HepG2 (cell line): ENCODE results near the gene ELF2. TPM values are rescaled to one million over a fixed set of nuclear protein-coding genes. Genes with fewer than 3 reads are reported as not detected.

Source experiments
- ARNT2 ChIP-seq: sonication (generic); formaldehyde crosslinking; IDR thresholded peaks from 2 replicates; pipeline ENCODE4 v1.8.0; 2022; ENCODE audit warnings: mild to moderate bottlenecking, low read depth, missing genetic modification reagents, moderate library complexity
- ESRRA ChIP-seq: sonication (generic); formaldehyde crosslinking; IDR thresholded peaks from 2 replicates; pipeline ENCODE4 v1.5.1; 2020; ENCODE audit warnings: mild to moderate bottlenecking, low read depth, missing genetic modification reagents
- GABPA ChIP-seq, 2 experiments: IDR thresholded peaks; 2 replicates each; pipeline ENCODE4 v1.6.1; 2011 to 2016; ENCODE audit warnings: low read depth in 2 of 2, low read length in 1 of 2, missing biosample characterization in 1 of 2, missing genetic modification characterization in 1 of 2
- HNF4A ChIP-seq: sonication (generic); formaldehyde crosslinking; IDR thresholded peaks from 2 replicates; pipeline ENCODE4 v1.4.0; 2020; ENCODE audit warnings: missing genetic modification reagents
- MAF1 ChIP-seq: sonication (generic); formaldehyde crosslinking; IDR thresholded peaks from 2 replicates; pipeline ENCODE4 v1.5.0; 2020; ENCODE audit warnings: missing genetic modification reagents, borderline replicate concordance
- MEF2D ChIP-seq: sonication (generic); formaldehyde crosslinking; IDR thresholded peaks from 2 replicates; pipeline ENCODE4 v1.5.1; 2020; ENCODE audit warnings: mild to moderate bottlenecking, missing genetic modification reagents
- NFE2L2 ChIP-seq: fragments of 150-350 bp; IDR thresholded peaks from 2 replicates; pipeline ENCODE4 v1.6.1; 2014; ENCODE audit warnings: low read length
- PAX8 ChIP-seq: sonication (generic); formaldehyde crosslinking; IDR thresholded peaks from 2 replicates; pipeline ENCODE4 v1.8.0; 2022; ENCODE audit warnings: mild to moderate bottlenecking, missing genetic modification reagents, borderline replicate concordance
- ZFP90 ChIP-seq: sonication (generic); formaldehyde crosslinking; IDR thresholded peaks from 2 replicates; pipeline ENCODE4 v1.8.0; 2022; ENCODE audit warnings: missing genetic modification reagents, mild to moderate bottlenecking, inconsistent platforms, borderline replicate concordance
- ZNF432 ChIP-seq: sonication (generic); formaldehyde crosslinking; IDR thresholded peaks from 2 replicates; pipeline ENCODE4 v1.5.0; 2020; ENCODE audit warnings: missing genetic modification reagents, mild to moderate bottlenecking, borderline replicate concordance
- ZNF598 ChIP-seq: sonication (generic); formaldehyde crosslinking; IDR thresholded peaks from 2 replicates; pipeline ENCODE4 v1.5.1; 2020; ENCODE audit warnings: mild to moderate bottlenecking, missing genetic modification reagents, borderline replicate concordance
- ZNF678 ChIP-seq: sonication (generic); formaldehyde crosslinking; IDR thresholded peaks from 2 replicates; pipeline ENCODE4 v1.4.0; 2020; ENCODE audit warnings: mild to moderate bottlenecking, missing genetic modification reagents
- ZNF724P ChIP-seq: sonication (generic); formaldehyde crosslinking; IDR thresholded peaks from 2 replicates; pipeline ENCODE4 v1.8.0; 2022; ENCODE audit warnings: missing genetic modification reagents, borderline replicate concordance
- ZNF773 ChIP-seq: sonication (generic); formaldehyde crosslinking; IDR thresholded peaks from 2 replicates; pipeline ENCODE4 v1.4.0; 2020; ENCODE audit warnings: missing genetic modification reagents, borderline replicate concordance
- polyA plus RNA-seq, 8 experiments: library from polyadenylated mRNA; depleted of rRNA in 3 of 8; stranded (reverse) in 7 of 8; unstranded in 1 of 8; fragments of >200 nt; fragmentation: Illumina TruSeq in 4 of 8; extraction: Trizol in 4 of 8; gene quantifications; 2 replicates each; pipeline versions ENCODE4 v1.2.1 to v1.2.3, GENCODE V29; 2011 to 2016; ENCODE audit warnings: low read depth in 4 of 8, missing spikeins in 1 of 8, mixed read lengths in 1 of 8; ENCODE audit not compliant: insufficient read depth in 1 of 8
- total RNA-seq, 5 experiments: library from RNA; depleted of rRNA; stranded (reverse); fragments of >200 nt; fragmentation: Illumina TruSeq; extraction: Trizol; gene quantifications; 2 replicates each; pipeline ENCODE4 v1.2.3, GENCODE V29; 2016; ENCODE audit warnings: low read depth in 1 of 5
- TF ChIP-seq, protein P1 (sequence below): sonication (generic); formaldehyde crosslinking; IDR thresholded peaks from 2 replicates; pipeline ENCODE4 v1.5.0; 2020; ENCODE audit warnings: mild to moderate bottlenecking, missing genetic modification reagents
- TF ChIP-seq, protein P2 (sequence below): sonication (generic); formaldehyde crosslinking; IDR thresholded peaks from 2 replicates; pipeline ENCODE4 v1.4.0; 2020; ENCODE audit warnings: missing genetic modification reagents
- TF ChIP-seq, protein P3 (sequence below): sonication (generic); formaldehyde crosslinking; IDR thresholded peaks from 2 replicates; pipeline ENCODE4 v1.8.0; 2022; ENCODE audit warnings: mild to moderate bottlenecking, missing genetic modification reagents
- TF ChIP-seq, protein P4 (sequence below): sonication (generic); formaldehyde crosslinking; IDR thresholded peaks from 2 replicates; pipeline ENCODE4 v1.5.1; 2020; ENCODE audit warnings: mild to moderate bottlenecking, missing genetic modification reagents, moderate library complexity

ELF2 gene
- total and polyA plus RNA-seq, 2 of the 13 experiments (the other 11 are each of a cell fraction or from before 2014, with no cell fraction given), result 28.6 to 35.4 TPM

DNA sequence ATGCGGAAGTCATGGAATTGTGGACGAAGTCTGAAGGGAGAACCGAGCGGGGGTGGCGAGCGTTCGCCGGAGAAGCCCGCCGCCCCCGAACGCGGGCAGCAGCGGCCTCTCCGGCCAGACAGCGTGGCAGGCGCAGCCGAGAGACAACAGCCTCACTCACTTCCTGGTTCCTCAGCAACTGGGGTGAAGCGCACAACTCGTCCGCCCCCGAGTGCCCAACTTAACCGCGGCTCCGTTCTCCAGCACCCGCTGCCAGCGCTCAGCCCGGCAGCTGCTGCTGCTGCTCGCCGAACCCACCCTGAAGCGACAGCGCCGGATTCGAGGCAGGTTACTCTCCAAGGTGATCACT, 93.4 kb downstream of the ELF2 start (continued):
- TF ChIP-seq, protein P1, sequence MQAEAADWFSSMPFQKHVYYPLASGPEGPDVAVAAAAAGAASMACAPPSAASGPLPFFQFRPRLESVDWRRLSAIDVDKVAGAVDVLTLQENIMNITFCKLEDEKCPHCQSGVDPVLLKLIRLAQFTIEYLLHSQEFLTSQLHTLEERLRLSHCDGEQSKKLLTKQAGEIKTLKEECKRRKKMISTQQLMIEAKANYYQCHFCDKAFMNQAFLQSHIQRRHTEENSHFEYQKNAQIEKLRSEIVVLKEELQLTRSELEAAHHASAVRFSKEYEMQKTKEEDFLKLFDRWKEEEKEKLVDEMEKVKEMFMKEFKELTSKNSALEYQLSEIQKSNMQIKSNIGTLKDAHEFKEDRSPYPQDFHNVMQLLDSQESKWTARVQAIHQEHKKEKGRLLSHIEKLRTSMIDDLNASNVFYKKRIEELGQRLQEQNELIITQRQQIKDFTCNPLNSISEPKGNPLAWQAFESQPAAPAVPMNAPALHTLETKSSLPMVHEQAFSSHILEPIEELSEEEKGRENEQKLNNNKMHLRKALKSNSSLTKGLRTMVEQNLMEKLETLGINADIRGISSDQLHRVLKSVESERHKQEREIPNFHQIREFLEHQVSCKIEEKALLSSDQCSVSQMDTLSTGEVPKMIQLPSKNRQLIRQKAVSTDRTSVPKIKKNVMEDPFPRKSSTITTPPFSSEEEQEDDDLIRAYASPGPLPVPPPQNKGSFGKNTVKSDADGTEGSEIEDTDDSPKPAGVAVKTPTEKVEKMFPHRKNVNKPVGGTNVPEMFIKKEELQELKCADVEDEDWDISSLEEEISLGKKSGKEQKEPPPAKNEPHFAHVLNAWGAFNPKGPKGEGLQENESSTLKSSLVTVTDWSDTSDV (CRISPR knock-in tag), result no peak
- TF ChIP-seq, protein P2, sequence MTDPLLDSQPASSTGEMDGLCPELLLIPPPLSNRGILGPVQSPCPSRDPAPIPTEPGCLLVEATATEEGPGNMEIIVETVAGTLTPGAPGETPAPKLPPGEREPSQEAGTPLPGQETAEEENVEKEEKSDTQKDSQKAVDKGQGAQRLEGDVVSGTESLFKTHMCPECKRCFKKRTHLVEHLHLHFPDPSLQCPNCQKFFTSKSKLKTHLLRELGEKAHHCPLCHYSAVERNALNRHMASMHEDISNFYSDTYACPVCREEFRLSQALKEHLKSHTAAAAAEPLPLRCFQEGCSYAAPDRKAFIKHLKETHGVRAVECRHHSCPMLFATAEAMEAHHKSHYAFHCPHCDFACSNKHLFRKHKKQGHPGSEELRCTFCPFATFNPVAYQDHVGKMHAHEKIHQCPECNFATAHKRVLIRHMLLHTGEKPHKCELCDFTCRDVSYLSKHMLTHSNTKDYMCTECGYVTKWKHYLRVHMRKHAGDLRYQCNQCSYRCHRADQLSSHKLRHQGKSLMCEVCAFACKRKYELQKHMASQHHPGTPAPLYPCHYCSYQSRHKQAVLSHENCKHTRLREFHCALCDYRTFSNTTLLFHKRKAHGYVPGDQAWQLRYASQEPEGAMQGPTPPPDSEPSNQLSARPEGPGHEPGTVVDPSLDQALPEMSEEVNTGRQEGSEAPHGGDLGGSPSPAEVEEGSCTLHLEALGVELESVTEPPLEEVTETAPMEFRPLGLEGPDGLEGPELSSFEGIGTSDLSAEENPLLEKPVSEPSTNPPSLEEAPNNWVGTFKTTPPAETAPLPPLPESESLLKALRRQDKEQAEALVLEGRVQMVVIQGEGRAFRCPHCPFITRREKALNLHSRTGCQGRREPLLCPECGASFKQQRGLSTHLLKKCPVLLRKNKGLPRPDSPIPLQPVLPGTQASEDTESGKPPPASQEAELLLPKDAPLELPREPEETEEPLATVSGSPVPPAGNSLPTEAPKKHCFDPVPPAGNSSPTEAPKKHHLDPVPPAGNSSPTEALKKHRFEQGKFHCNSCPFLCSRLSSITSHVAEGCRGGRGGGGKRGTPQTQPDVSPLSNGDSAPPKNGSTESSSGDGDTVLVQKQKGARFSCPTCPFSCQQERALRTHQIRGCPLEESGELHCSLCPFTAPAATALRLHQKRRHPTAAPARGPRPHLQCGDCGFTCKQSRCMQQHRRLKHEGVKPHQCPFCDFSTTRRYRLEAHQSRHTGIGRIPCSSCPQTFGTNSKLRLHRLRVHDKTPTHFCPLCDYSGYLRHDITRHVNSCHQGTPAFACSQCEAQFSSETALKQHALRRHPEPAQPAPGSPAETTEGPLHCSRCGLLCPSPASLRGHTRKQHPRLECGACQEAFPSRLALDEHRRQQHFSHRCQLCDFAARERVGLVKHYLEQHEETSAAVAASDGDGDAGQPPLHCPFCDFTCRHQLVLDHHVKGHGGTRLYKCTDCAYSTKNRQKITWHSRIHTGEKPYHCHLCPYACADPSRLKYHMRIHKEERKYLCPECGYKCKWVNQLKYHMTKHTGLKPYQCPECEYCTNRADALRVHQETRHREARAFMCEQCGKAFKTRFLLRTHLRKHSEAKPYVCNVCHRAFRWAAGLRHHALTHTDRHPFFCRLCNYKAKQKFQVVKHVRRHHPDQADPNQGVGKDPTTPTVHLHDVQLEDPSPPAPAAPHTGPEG (CRISPR knock-in tag), result peak; percentile 42; the same call in 1 of the 2 replicates
- TF ChIP-seq ZNF724P, result peak; percentile 34; the same call in 1 of the 2 replicates
- TF ChIP-seq ZNF598 (CRISPR knock-in tag), result 0 out of 2 replicates have a peak, but pooled peaks have one; percentile 34
- 0 out of 2 replicates have a peak, but pooled peaks have one; percentile 34 for TF ChIP-seq MEF2D (CRISPR knock-in tag)
- TF ChIP-seq GABPA (IDR thresholded peaks at IDR 0.05; ENCODE audit: low read depth, low read length), result 0 out of 2 replicates have a peak, but pooled peaks have one; percentile 18
- TF ChIP-seq GABPA (CRISPR knock-in tag; IDR thresholded peaks at IDR 0.05; ENCODE audit: low read depth), result no peak
- peak; percentile 37; the same call in 1 of the 2 replicates for TF ChIP-seq ZNF678 (CRISPR knock-in tag)
- peak; percentile 68; the same call in 1 of the 2 replicates for TF ChIP-seq MAF1 (CRISPR knock-in tag)
- TF ChIP-seq ESRRA (CRISPR knock-in tag), result no peak
- TF ChIP-seq ZNF432 (CRISPR knock-in tag), result no peak
- TF ChIP-seq HNF4A, result 0 out of 2 replicates have a peak, but pooled peaks have one; percentile 6
- TF ChIP-seq, protein P3, sequence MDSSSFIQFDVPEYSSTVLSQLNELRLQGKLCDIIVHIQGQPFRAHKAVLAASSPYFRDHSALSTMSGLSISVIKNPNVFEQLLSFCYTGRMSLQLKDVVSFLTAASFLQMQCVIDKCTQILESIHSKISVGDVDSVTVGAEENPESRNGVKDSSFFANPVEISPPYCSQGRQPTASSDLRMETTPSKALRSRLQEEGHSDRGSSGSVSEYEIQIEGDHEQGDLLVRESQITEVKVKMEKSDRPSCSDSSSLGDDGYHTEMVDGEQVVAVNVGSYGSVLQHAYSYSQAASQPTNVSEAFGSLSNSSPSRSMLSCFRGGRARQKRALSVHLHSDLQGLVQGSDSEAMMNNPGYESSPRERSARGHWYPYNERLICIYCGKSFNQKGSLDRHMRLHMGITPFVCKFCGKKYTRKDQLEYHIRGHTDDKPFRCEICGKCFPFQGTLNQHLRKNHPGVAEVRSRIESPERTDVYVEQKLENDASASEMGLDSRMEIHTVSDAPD (CRISPR knock-in tag), result peak; percentile 50; the same call in 1 of the 2 replicates
- TF ChIP-seq, protein P4, sequence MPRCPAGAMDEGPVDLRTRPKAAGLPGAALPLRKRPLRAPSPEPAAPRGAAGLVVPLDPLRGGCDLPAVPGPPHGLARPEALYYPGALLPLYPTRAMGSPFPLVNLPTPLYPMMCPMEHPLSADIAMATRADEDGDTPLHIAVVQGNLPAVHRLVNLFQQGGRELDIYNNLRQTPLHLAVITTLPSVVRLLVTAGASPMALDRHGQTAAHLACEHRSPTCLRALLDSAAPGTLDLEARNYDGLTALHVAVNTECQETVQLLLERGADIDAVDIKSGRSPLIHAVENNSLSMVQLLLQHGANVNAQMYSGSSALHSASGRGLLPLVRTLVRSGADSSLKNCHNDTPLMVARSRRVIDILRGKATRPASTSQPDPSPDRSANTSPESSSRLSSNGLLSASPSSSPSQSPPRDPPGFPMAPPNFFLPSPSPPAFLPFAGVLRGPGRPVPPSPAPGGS (CRISPR knock-in tag), result 0 out of 2 replicates have a peak, but pooled peaks have one; percentile 4
- TF ChIP-seq ZNF773 (CRISPR knock-in tag), result peak; percentile 26; the same call in 1 of the 2 replicates
- TF ChIP-seq ARNT2 (CRISPR knock-in tag), result peak; percentile 36; the same call in 1 of the 2 replicates
- TF ChIP-seq NFE2L2, result no peak
- 0 out of 2 replicates have a peak, but pooled peaks have one; percentile 9 for TF ChIP-seq ZFP90 (CRISPR knock-in tag)
- 0 out of 2 replicates have a peak, but pooled peaks have one; percentile 47 for TF ChIP-seq PAX8 (CRISPR knock-in tag)
